Liver (tissue), 9 donors: ENCODE measurements around the gene PELI2. TPM values are rescaled to one million over a fixed set of nuclear protein-coding genes. Genes with fewer than 3 reads are reported as not detected.

ENCODE experiments used
- DNase-seq: peaks from one replicate; pipeline ENCODE4 v3.0.0-alpha.2; 2017; ENCODE audit warnings: low spot score
- H3K27ac ChIP-seq, 2 donors: one replicate each; pipeline ENCODE4 v1.7.0; 2013; ENCODE audit warnings: inconsistent platforms in 2 of 2, low read length in 2 of 2, control low read depth in 1 of 2, low read depth in 1 of 2, mild to moderate bottlenecking in 1 of 2
- H3K27me3 ChIP-seq, 4 donors: one replicate each; pipeline versions ENCODE4 v1.6.1 to v1.7.0; 2013; ENCODE audit warnings: low read length in 3 of 4, inconsistent platforms in 1 of 4, mild to moderate bottlenecking in 1 of 4, moderate library complexity in 1 of 4; ENCODE audit not compliant: control insufficient read depth in 4 of 4, insufficient read depth in 4 of 4
- H3K36me3 ChIP-seq, 4 donors: one replicate each; pipeline versions ENCODE4 v1.6.1 to v1.7.0; 2013; ENCODE audit warnings: low read length in 3 of 4, mild to moderate bottlenecking in 3 of 4, low read depth in 1 of 4, moderate library complexity in 1 of 4; ENCODE audit not compliant: control insufficient read depth in 4 of 4, insufficient read depth in 3 of 4
- H3K4me1 ChIP-seq, 4 donors: one replicate each; pipeline versions ENCODE4 v1.6.1 to v1.7.0; 2013; ENCODE audit warnings: low read length in 3 of 4, mild to moderate bottlenecking in 3 of 4, moderate library complexity in 1 of 4; ENCODE audit not compliant: control insufficient read depth in 4 of 4, insufficient read depth in 4 of 4
- H3K4me3 ChIP-seq, 3 donors: one replicate each; pipeline versions ENCODE4 v1.6.1 to v1.7.0; 2013; ENCODE audit warnings: low read length in 3 of 3, control low read depth in 1 of 3, low read depth in 1 of 3, mild to moderate bottlenecking in 1 of 3
- H3K9ac ChIP-seq, 2 donors: one replicate each; pipeline ENCODE4 v1.7.0; 2013; ENCODE audit warnings: low read length in 2 of 2, mild to moderate bottlenecking in 2 of 2, moderate library complexity in 2 of 2, control low read depth in 1 of 2, low read depth in 1 of 2
- H3K9me3 ChIP-seq, 4 donors: one replicate each; pipeline versions ENCODE4 v1.6.1 to v1.7.0; 2013; ENCODE audit warnings: low read length in 3 of 4; ENCODE audit not compliant: control insufficient read depth in 4 of 4
- ATF3 ChIP-seq: IDR thresholded peaks from 2 replicates; pipeline ENCODE4 v1.6.1; 2016; ENCODE audit warnings: antibody characterized with exemption
- EGR1 ChIP-seq, 2 donors: IDR thresholded peaks; 2 replicates each; pipeline ENCODE4 v1.6.1; 2016 to 2018; ENCODE audit warnings: antibody characterized with exemption in 2 of 2, low read depth in 2 of 2
- FOXA1 ChIP-seq: IDR thresholded peaks from 2 replicates; pipeline ENCODE4 v1.6.1; 2016; ENCODE audit warnings: antibody characterized with exemption
- FOXA2 ChIP-seq: IDR thresholded peaks from 2 replicates; pipeline ENCODE4 v1.6.1; 2016; ENCODE audit warnings: antibody characterized with exemption
- GABPA ChIP-seq, 2 donors: IDR thresholded peaks in 1 of 2; conservative IDR thresholded peaks in 1 of 2; 2 replicates each; pipeline ENCODE4 v1.6.1; 2016; ENCODE audit warnings: antibody characterized with exemption in 2 of 2, mild to moderate bottlenecking in 1 of 2, moderate library complexity in 1 of 2
- HNF4A ChIP-seq, 2 donors: conservative IDR thresholded peaks; 2 replicates each; pipeline ENCODE4 v1.6.1; 2016; ENCODE audit warnings: antibody characterized with exemption in 2 of 2, mild to moderate bottlenecking in 2 of 2
- HNF4G ChIP-seq: IDR thresholded peaks from 2 replicates; pipeline ENCODE4 v1.6.1; 2016; ENCODE audit warnings: antibody characterized with exemption
- JUND ChIP-seq, 2 donors: IDR thresholded peaks; 2 replicates each; pipeline ENCODE4 v1.6.1; 2016; ENCODE audit warnings: antibody characterized with exemption in 2 of 2
- NR2F2 ChIP-seq: IDR thresholded peaks from 2 replicates; pipeline ENCODE4 v1.6.1; 2016; ENCODE audit warnings: antibody characterized with exemption
- RAD21 ChIP-seq, 2 donors: IDR thresholded peaks; 2 replicates each; pipeline ENCODE4 v1.6.1; 2016; ENCODE audit warnings: antibody characterized with exemption in 2 of 2, mild to moderate bottlenecking in 2 of 2
- RXRA ChIP-seq, 2 donors: IDR thresholded peaks; 2 replicates each; pipeline ENCODE4 v1.6.1; 2017 to 2018; ENCODE audit warnings: antibody characterized with exemption in 2 of 2, mild to moderate bottlenecking in 1 of 2
- SP1 ChIP-seq: IDR thresholded peaks from 2 replicates; pipeline ENCODE4 v1.6.1; 2018; ENCODE audit warnings: antibody characterized with exemption, mild to moderate bottlenecking
- TAF1 ChIP-seq: conservative IDR thresholded peaks from 2 replicates; pipeline ENCODE4 v1.6.1; 2016; ENCODE audit warnings: antibody characterized with exemption, mild to moderate bottlenecking
- YY1 ChIP-seq: IDR thresholded peaks from 2 replicates; pipeline ENCODE4 v1.6.1; 2016; ENCODE audit warnings: antibody characterized with exemption, mild to moderate bottlenecking
- ZBTB33 ChIP-seq: IDR thresholded peaks from 2 replicates; pipeline ENCODE4 v1.6.1; 2016; ENCODE audit warnings: antibody characterized with exemption
- WGBS: extraction: QIAGEN DNeasy Blood & Tissue Kit; methylation state at CpG from one replicate; pipeline ENCODE4 v1.1.7; 2013; 5-methylcytosine and 5-hydroxymethylcytosine counted together
- polyA plus RNA-seq, 2 donors: library from polyadenylated mRNA; stranded (reverse) in 1 of 2; unstranded in 1 of 2; fragments of 200-250 nt in 1 of 2; fragments of >200 nt in 1 of 2; fragmentation: Nextera tagmentation in 1 of 2; extraction: Ambion mirVana in 1 of 2; gene quantifications; one replicate each; pipeline versions ENCODE4 v1.2.1 to v1.2.3, GENCODE V29; 2013 to 2015
- total RNA-seq, 2 donors: library from RNA; depleted of rRNA; stranded (reverse); fragments of >200 nt; gene quantifications; one replicate each; pipeline ENCODE4 v1.2.3, GENCODE V29; 2014
- TF ChIP-seq, protein P1 (sequence below): IDR thresholded peaks from 2 replicates; pipeline ENCODE4 v1.6.1; 2016; ENCODE audit warnings: antibody characterized with exemption
- TF ChIP-seq, protein P2 (sequence below): IDR thresholded peaks from 2 replicates; pipeline ENCODE4 v1.6.1; 2016; ENCODE audit warnings: antibody characterized with exemption, mild to moderate bottlenecking
- TF ChIP-seq, protein P3 (sequence below): fragments of 150-350 bp; IDR thresholded peaks from 2 replicates; pipeline ENCODE4 v1.5.1; 2017; ENCODE audit warnings: improper control_type of control experiment, low read depth, low read length; ENCODE audit not compliant: missing input control
- donor health status: healthy.
- donor health status: healthy.
- donor health status: healthy.
- donor health status: healthy.
- donor health status: healthy.

The PELI2 gene
- total and polyA plus RNA-seq, 4 donors = 0.68 to 2.9 (median 1.2) TPM

DNA sequence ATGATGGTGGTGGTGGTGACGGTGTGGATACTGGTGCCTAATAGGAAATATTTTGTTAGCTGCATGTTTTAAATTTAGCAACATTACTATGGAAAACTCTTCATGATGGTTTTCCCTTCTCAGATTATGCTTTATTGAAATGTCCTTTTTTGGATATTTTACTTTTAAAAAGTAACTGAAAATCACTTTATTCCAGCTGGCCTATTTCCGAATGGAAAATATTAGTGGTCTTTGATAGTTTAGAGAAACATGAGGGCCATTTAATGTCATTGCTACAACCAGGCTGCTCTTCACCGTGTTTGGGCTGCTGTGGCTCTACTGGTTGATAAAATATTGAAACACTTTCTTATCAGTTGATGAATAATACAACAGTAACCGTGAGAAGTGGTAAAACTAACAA is 64.2 kb downstream of the PELI2 start:
- no peak overlapping the region for H3K27ac ChIP-seq
- TF ChIP-seq NR2F2 (no peak), GABPA (IDR thresholded peaks at IDR 0.05 in 1 of 2, conservative IDR thresholded peaks at IDR 0.05 in 1 of 2) (no peak), ZBTB33 (no peak), EGR1 (IDR thresholded peaks at IDR 0.05; ENCODE audit: low read depth in 2 of 2) (no peak), JUND (IDR thresholded peaks at IDR 0.05) (no peak), HNF4A (conservative IDR thresholded peaks at IDR 0.05) (no peak), YY1 (no peak), RAD21 (IDR thresholded peaks at IDR 0.05) (no peak), SP1 (no peak), ATF3 (no peak), FOXA2 (no peak), RXRA (IDR thresholded peaks at IDR 0.05) (no peak), TAF1 (no peak)
- 82% methylated on average over 4 of the region's 4 CpGs for WGBS
- no peaks in the 10 kb centered on the region for H3K36me3 ChIP-seq
- no peak for DNase-seq
- peaks cover 0 to 4% (median 0%) of the 10 kb centered on the region in 4 donors for H3K27me3 ChIP-seq
- H3K4me1 ChIP-seq = peaks cover 1 to 9% (median 4%) of the 10 kb centered on the region in 4 donors
- H3K9ac ChIP-seq = no peak overlapping the region
- H3K9me3 ChIP-seq = no peaks in the 10 kb centered on the region
- H3K4me3 ChIP-seq = no peak overlapping the region

DNA sequence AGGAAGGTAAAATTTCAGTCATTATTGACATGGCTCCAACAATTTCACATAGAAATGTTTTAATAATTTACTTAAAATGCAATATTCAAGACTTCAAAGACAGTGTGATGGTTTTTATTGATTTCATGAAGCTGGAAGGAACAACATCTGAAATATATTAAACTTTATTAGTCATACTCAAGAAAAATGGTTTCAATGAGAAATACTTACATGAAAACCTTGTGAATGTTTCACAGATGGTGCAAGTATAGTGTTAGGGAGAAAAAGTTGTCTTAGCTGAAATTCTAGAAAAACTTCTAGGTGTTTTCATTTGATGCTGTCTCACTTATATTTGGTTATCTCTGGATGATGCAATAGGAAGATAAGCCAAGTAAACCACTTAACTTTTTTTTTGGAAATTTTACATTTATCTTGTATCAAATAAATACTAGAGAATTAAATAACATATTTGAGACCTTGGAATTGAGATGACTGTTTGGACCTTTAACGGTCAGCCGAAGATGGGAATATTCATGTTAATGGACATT is 65.5 kb downstream of the PELI2 start:
- no peak for TF ChIP-seq EGR1 (IDR thresholded peaks at IDR 0.05; ENCODE audit: low read depth in 2 of 2)
- TF ChIP-seq, protein P1, sequence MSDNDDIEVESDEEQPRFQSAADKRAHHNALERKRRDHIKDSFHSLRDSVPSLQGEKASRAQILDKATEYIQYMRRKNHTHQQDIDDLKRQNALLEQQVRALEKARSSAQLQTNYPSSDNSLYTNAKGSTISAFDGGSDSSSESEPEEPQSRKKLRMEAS = no peak
- TF ChIP-seq TAF1 = no peak
- no peak for TF ChIP-seq SP1
- no peak for TF ChIP-seq GABPA (IDR thresholded peaks at IDR 0.05 in 1 of 2, conservative IDR thresholded peaks at IDR 0.05 in 1 of 2)
- no peak for TF ChIP-seq FOXA2
- TF ChIP-seq, protein P2, sequence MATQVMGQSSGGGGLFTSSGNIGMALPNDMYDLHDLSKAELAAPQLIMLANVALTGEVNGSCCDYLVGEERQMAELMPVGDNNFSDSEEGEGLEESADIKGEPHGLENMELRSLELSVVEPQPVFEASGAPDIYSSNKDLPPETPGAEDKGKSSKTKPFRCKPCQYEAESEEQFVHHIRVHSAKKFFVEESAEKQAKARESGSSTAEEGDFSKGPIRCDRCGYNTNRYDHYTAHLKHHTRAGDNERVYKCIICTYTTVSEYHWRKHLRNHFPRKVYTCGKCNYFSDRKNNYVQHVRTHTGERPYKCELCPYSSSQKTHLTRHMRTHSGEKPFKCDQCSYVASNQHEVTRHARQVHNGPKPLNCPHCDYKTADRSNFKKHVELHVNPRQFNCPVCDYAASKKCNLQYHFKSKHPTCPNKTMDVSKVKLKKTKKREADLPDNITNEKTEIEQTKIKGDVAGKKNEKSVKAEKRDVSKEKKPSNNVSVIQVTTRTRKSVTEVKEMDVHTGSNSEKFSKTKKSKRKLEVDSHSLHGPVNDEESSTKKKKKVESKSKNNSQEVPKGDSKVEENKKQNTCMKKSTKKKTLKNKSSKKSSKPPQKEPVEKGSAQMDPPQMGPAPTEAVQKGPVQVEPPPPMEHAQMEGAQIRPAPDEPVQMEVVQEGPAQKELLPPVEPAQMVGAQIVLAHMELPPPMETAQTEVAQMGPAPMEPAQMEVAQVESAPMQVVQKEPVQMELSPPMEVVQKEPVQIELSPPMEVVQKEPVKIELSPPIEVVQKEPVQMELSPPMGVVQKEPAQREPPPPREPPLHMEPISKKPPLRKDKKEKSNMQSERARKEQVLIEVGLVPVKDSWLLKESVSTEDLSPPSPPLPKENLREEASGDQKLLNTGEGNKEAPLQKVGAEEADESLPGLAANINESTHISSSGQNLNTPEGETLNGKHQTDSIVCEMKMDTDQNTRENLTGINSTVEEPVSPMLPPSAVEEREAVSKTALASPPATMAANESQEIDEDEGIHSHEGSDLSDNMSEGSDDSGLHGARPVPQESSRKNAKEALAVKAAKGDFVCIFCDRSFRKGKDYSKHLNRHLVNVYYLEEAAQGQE = no peak
- TF ChIP-seq ZBTB33 = no peak
- no peak for TF ChIP-seq FOXA1
- TF ChIP-seq, protein P3, sequence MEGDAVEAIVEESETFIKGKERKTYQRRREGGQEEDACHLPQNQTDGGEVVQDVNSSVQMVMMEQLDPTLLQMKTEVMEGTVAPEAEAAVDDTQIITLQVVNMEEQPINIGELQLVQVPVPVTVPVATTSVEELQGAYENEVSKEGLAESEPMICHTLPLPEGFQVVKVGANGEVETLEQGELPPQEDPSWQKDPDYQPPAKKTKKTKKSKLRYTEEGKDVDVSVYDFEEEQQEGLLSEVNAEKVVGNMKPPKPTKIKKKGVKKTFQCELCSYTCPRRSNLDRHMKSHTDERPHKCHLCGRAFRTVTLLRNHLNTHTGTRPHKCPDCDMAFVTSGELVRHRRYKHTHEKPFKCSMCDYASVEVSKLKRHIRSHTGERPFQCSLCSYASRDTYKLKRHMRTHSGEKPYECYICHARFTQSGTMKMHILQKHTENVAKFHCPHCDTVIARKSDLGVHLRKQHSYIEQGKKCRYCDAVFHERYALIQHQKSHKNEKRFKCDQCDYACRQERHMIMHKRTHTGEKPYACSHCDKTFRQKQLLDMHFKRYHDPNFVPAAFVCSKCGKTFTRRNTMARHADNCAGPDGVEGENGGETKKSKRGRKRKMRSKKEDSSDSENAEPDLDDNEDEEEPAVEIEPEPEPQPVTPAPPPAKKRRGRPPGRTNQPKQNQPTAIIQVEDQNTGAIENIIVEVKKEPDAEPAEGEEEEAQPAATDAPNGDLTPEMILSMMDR = no peak
- TF ChIP-seq NR2F2 = no peak
- no peak for TF ChIP-seq HNF4G
- TF ChIP-seq JUND (IDR thresholded peaks at IDR 0.05) = no peak
- no peak for TF ChIP-seq ATF3
- TF ChIP-seq HNF4A (conservative IDR thresholded peaks at IDR 0.05) = no peak
- TF ChIP-seq RAD21 (IDR thresholded peaks at IDR 0.05) = no peak
- no peak for TF ChIP-seq RXRA (IDR thresholded peaks at IDR 0.05)
- TF ChIP-seq YY1 = no peak

More for the DNA sequence above, 65.5 kb downstream of the PELI2 start:
- Histone ChIP-seq H3K4me3 (no peak overlapping the region), H3K27me3 (no peaks in the 10 kb centered on the region), H3K4me1 (peaks cover 1 to 9% (median 4%) of the 10 kb centered on the region in 4 donors), H3K27ac (no peak overlapping the region), H3K9ac (no peak overlapping the region), H3K9me3 (no peaks in the 10 kb centered on the region), H3K36me3 (no peaks in the 10 kb centered on the region)
- WGBS = 91% methylated on average over 2 of the region's 2 CpGs
- DNase-seq = no peak
